SK-N-SH treated with all-trans-retinoic acid at 6 μM for 48 hours (cell line): Measurements from ENCODE around the gene DOK1.

Experiments
- ATAC-seq: fragments of 200-7000 bp; cut with Tn5 transposase; 3 replicates; pipeline ENCODE4 v1.9.1; 2020; ENCODE audit warnings: mild to moderate bottlenecking, moderate library complexity
- ARNTL ChIP-seq: fragments of 450-650 bp; formaldehyde crosslinking; IDR thresholded peaks from 2 replicates; pipeline ENCODE4 v1.5.0; 2020; ENCODE audit warnings: low read depth, mild to moderate bottlenecking, moderate library complexity, borderline replicate concordance
- BACH2 ChIP-seq: fragments of 250-450 bp; sonication (Bioruptor Pico); IDR thresholded peaks from 2 replicates; pipeline ENCODE4 v1.9.0; 2021; ENCODE audit warnings: mild to moderate bottlenecking, borderline replicate concordance
- CREB5 ChIP-seq: fragments of 250-450 bp; sonication (Bioruptor Pico); IDR thresholded peaks from 2 replicates; pipeline ENCODE4 v1.5.1; 2020; ENCODE audit warnings: low read depth, mild to moderate bottlenecking, moderate library complexity
- CSDC2 ChIP-seq: fragments of 250-450 bp; sonication (Bioruptor Pico); IDR thresholded peaks from 2 replicates; pipeline ENCODE4 v1.5.0; 2020; ENCODE audit warnings: mild to moderate bottlenecking, moderate library complexity
- GLIS3 ChIP-seq: fragments of 250-450 bp; sonication (Bioruptor Pico); IDR thresholded peaks from 2 replicates; pipeline ENCODE4 v1.5.0; 2020; ENCODE audit warnings: mild to moderate bottlenecking, moderate library complexity
- ISL1 ChIP-seq: fragments of 250-450 bp; sonication (Bioruptor Pico); IDR thresholded peaks from 2 replicates; pipeline ENCODE4 v2.1.2; 2022; ENCODE audit warnings: mild to moderate bottlenecking, moderate library complexity
- OSR1 ChIP-seq: fragments of 250-450 bp; sonication (Bioruptor Pico); IDR thresholded peaks from 2 replicates; pipeline ENCODE4 v1.8.0; 2022; ENCODE audit warnings: moderate library complexity, mild to moderate bottlenecking, inconsistent platforms
- PATZ1 ChIP-seq: fragments of 250-450 bp; sonication (Bioruptor Pico); IDR thresholded peaks from 2 replicates; pipeline ENCODE4 v1.8.0; 2020; ENCODE audit warnings: mild to moderate bottlenecking, moderate library complexity, borderline replicate concordance
- POU6F1 ChIP-seq: fragments of 250-450 bp; sonication (Bioruptor Pico); IDR thresholded peaks from 2 replicates; pipeline ENCODE4 v1.8.0; 2021; ENCODE audit warnings: low read depth, mild to moderate bottlenecking, moderate library complexity, borderline replicate concordance
- PPARA ChIP-seq: fragments of 250-450 bp; sonication (Bioruptor Pico); IDR thresholded peaks from 2 replicates; pipeline ENCODE4 v1.5.0; 2020; ENCODE audit warnings: mild to moderate bottlenecking, borderline replicate concordance
- RARB ChIP-seq: fragments of 250-450 bp; sonication (Bioruptor Pico); IDR thresholded peaks from 2 replicates; pipeline ENCODE4 v1.8.0; 2021; ENCODE audit warnings: mild to moderate bottlenecking, moderate library complexity
- SNAI2 ChIP-seq: fragments of 250-450 bp; sonication (Bioruptor Pico); IDR thresholded peaks from 2 replicates; pipeline ENCODE4 v1.5.0; 2020; ENCODE audit warnings: mild to moderate bottlenecking, moderate library complexity
- TCF4 ChIP-seq: fragments of 250-450 bp; sonication (Bioruptor Pico); IDR thresholded peaks from 2 replicates; pipeline ENCODE4 v1.8.0; 2021; ENCODE audit warnings: mild to moderate bottlenecking, moderate library complexity, borderline replicate concordance
- TOX ChIP-seq: fragments of 250-450 bp; sonication (Bioruptor Pico); IDR thresholded peaks from 2 replicates; pipeline ENCODE4 v1.8.0; 2021; ENCODE audit warnings: mild to moderate bottlenecking, moderate library complexity, borderline replicate concordance
- TSHZ2 ChIP-seq: fragments of 250-450 bp; sonication (Bioruptor Pico); IDR thresholded peaks from 2 replicates; pipeline ENCODE4 v1.5.0; 2020; ENCODE audit warnings: mild to moderate bottlenecking, moderate library complexity
- ZC3H10 ChIP-seq: fragments of 250-450 bp; sonication (Bioruptor Pico); IDR thresholded peaks from 2 replicates; pipeline ENCODE4 v1.5.1; 2021; ENCODE audit warnings: mild to moderate bottlenecking, moderate library complexity
- ZFP3 ChIP-seq: fragments of 250-450 bp; sonication (Bioruptor Pico); IDR thresholded peaks from 2 replicates; pipeline ENCODE4 v1.5.0; 2020; ENCODE audit warnings: mild to moderate bottlenecking, moderate library complexity
- ZFP30 ChIP-seq: fragments of 450-650 bp; formaldehyde crosslinking; IDR thresholded peaks from 2 replicates; pipeline ENCODE4 v1.5.0; 2022; ENCODE audit warnings: mild to moderate bottlenecking, moderate library complexity
- ZNF565 ChIP-seq: fragments of 450-650 bp; formaldehyde crosslinking; conservative IDR thresholded peaks from 2 replicates; pipeline ENCODE4 v1.5.0; 2020; ENCODE audit warnings: low read depth, mild to moderate bottlenecking, moderate library complexity
- ZNF70 ChIP-seq: fragments of 450-650 bp; formaldehyde crosslinking; IDR thresholded peaks from 2 replicates; pipeline ENCODE4 v1.5.0; 2020; ENCODE audit warnings: mild to moderate bottlenecking, moderate library complexity
- ZNF8 ChIP-seq: fragments of 450-650 bp; formaldehyde crosslinking; IDR thresholded peaks from 2 replicates; pipeline ENCODE4 v1.5.0; 2020; ENCODE audit warnings: mild to moderate bottlenecking, moderate library complexity

DOK1 gene

GRCh38 chr2:74542978-74543377 is 11.5 kb upstream of the DOK1 start:
- TF ChIP-seq GLIS3 (CRISPR knock-in tag): no peak
- no peak for TF ChIP-seq ZFP30 (CRISPR knock-in tag)
- TF ChIP-seq BACH2 (CRISPR knock-in tag): no peak
- no peak for TF ChIP-seq RARB (CRISPR knock-in tag)
- no peak for TF ChIP-seq ZFP3 (CRISPR knock-in tag)
- no peak for TF ChIP-seq ZNF565 (CRISPR knock-in tag)
- TF ChIP-seq ARNTL (CRISPR knock-in tag): no peak
- TF ChIP-seq ZC3H10 (CRISPR knock-in tag): no peak
- no peak for TF ChIP-seq ZNF8 (CRISPR knock-in tag)
- TF ChIP-seq OSR1: no peak
- no peak for TF ChIP-seq CREB5 (CRISPR knock-in tag)
- TF ChIP-seq PATZ1 (CRISPR knock-in tag): no peak
- no peak for ATAC-seq

- ATAC-seq: no peak
These were observed 9.9 kb upstream of the DOK1 start for GRCh38 chr2:74544634-74545033.

GRCh38 chr2:74546004-74546403 is 8.5 kb upstream of the DOK1 start:
- TF ChIP-seq ZC3H10 (CRISPR knock-in tag): no peak
- no peak for TF ChIP-seq ARNTL (CRISPR knock-in tag)
- no peak for TF ChIP-seq RARB (CRISPR knock-in tag)
- TF ChIP-seq CSDC2 (CRISPR knock-in tag): no peak
- no peak for TF ChIP-seq PPARA (CRISPR knock-in tag)
- TF ChIP-seq POU6F1: no peak
- no peak for TF ChIP-seq ISL1 (CRISPR knock-in tag)
- no peak for TF ChIP-seq TOX
- no peak for TF ChIP-seq ZFP30 (CRISPR knock-in tag)
- no peak for TF ChIP-seq ZNF70 (CRISPR knock-in tag)
- TF ChIP-seq BACH2 (CRISPR knock-in tag): no peak
- no peak for TF ChIP-seq ZFP3 (CRISPR knock-in tag)
- no peak for TF ChIP-seq SNAI2 (CRISPR knock-in tag)
- no peak for TF ChIP-seq CREB5 (CRISPR knock-in tag)
- TF ChIP-seq TSHZ2 (CRISPR knock-in tag): no peak
- TF ChIP-seq TCF4: no peak
- no peak for ATAC-seq

More at GRCh38 chr2:74544634-74545033, 9.9 kb upstream of the DOK1 start:
- TF ChIP-seq ZFP30 (CRISPR knock-in tag) (no peak), PATZ1 (CRISPR knock-in tag) (no peak), CREB5 (CRISPR knock-in tag) (no peak), GLIS3 (CRISPR knock-in tag) (no peak), SNAI2 (CRISPR knock-in tag) (no peak), ARNTL (CRISPR knock-in tag) (no peak), CSDC2 (CRISPR knock-in tag) (no peak)
